Esophagus muscularis mucosa (tissue), 4 donors: ENCODE data around the gene SLC9C1. TPM values are rescaled to one million over a fixed set of nuclear protein-coding genes. Genes with fewer than 3 reads are reported as not detected.

ENCODE experiments used
- DNase-seq: peaks from one replicate; pipeline ENCODE4 v3.0.0-alpha.2; 2017; ENCODE audit errors: extremely low spot score
- H3K27ac ChIP-seq, 4 donors: fragments of 200-600 bp; sonication (generic); replicated peaks in 1 of 4; 1 replicate in 3 of 4; 2 replicates in 1 of 4; pipeline ENCODE4 v1.5.1; 2016 to 2019; ENCODE audit warnings: mild to moderate bottlenecking in 1 of 4
- H3K27me3 ChIP-seq, 4 donors: fragments of 200-600 bp; sonication (generic); one replicate each; pipeline versions ENCODE4 v1.5.1 to v1.6.0; 2016 to 2019
- H3K36me3 ChIP-seq, 4 donors: fragments of 200-600 bp; sonication (generic); one replicate each; pipeline ENCODE4 v1.5.1; 2016 to 2019
- H3K4me1 ChIP-seq, 4 donors: fragments of 200-600 bp; sonication (generic); one replicate each; pipeline ENCODE4 v1.5.1; 2016 to 2019
- H3K4me3 ChIP-seq, 4 donors: fragments of 200-600 bp; sonication (generic); 1 replicate in 2 of 4; 2 replicates in 2 of 4; pipeline ENCODE4 v1.5.1; 2016 to 2019; ENCODE audit warnings: mild to moderate bottlenecking in 4 of 4, moderate library complexity in 1 of 4
- H3K9me3 ChIP-seq, 4 donors: fragments of 200-600 bp; sonication (generic); 1 replicate in 3 of 4; 2 replicates in 1 of 4; pipeline ENCODE4 v1.5.1; 2016 to 2019
- CTCF ChIP-seq, 3 experiments: fragments of 200-600 bp in 2 of 3; fragments of 450-650 bp in 1 of 3; sonication (generic) in 2 of 3; IDR thresholded peaks; one replicate each; pipeline ENCODE4 v1.5.1; 2017 to 2019; ENCODE audit warnings: antibody characterized with exemption in 3 of 3, mild to moderate bottlenecking in 2 of 3, moderate library complexity in 1 of 3
- EP300 ChIP-seq: sonication (generic); formaldehyde crosslinking; IDR thresholded peaks from one replicate; pipeline ENCODE4 v1.6.1; 2017; ENCODE audit warnings: antibody characterized with exemption
- POLR2A ChIP-seq: fragments of 450-650 bp; IDR thresholded peaks from one replicate; pipeline ENCODE4 v1.6.1; 2017; ENCODE audit warnings: antibody characterized with exemption, moderate library complexity, mild to moderate bottlenecking, low read depth
- POLR2AphosphoS5 ChIP-seq, 2 donors: sonication (generic); formaldehyde crosslinking; IDR thresholded peaks; one replicate each; pipeline ENCODE4 v1.6.1; 2017; ENCODE audit warnings: antibody characterized with exemption in 2 of 2
- WGBS: methylation state at CpG from one replicate; pipeline ENCODE4 v1.1.5; 2018; 5-methylcytosine and 5-hydroxymethylcytosine counted together
- intact Hi-C: fragments of 100-400 bp; cut with DNase I; formaldehyde crosslinking; loops from one replicate; pipeline ENCODE4 v1.15.1; 2023
- total RNA-seq, 4 donors: library from RNA; depleted of rRNA; stranded (reverse); fragments of >200 nt; gene quantifications; one replicate each; pipeline versions ENCODE4 v1.1.0 to v1.2.1, GENCODE V29; 2016

The SLC9C1 gene
- total RNA-seq, 4 donors from 2014 or later = 0.17 TPM; not detected in 3

GRCh38 chr3:112143251-112143650, 150.8 kb downstream of the SLC9C1 start:
- no peaks in the 10 kb centered on the region for H3K27me3 ChIP-seq
- H3K36me3 ChIP-seq = no peaks in the 10 kb centered on the region
- H3K9me3 ChIP-seq = peaks cover 0 to 7% (median 2%) of the 10 kb centered on the region in 4 donors
- DNase-seq = no peak
- WGBS = 88% methylated on average over 1 of the region's 1 CpG
- H3K4me1 ChIP-seq = no peaks in the 10 kb centered on the region
- H3K4me3 ChIP-seq = no peak overlapping the region
- TF ChIP-seq CTCF (IDR thresholded peaks at IDR 0.05) = no peak
- TF ChIP-seq POLR2A = no peak
- no peak for TF ChIP-seq EP300
- TF ChIP-seq POLR2AphosphoS5 (IDR thresholded peaks at IDR 0.05) = no peak
- intact Hi-C loops = no loop called here
- no peak overlapping the region for H3K27ac ChIP-seq

DNA sequence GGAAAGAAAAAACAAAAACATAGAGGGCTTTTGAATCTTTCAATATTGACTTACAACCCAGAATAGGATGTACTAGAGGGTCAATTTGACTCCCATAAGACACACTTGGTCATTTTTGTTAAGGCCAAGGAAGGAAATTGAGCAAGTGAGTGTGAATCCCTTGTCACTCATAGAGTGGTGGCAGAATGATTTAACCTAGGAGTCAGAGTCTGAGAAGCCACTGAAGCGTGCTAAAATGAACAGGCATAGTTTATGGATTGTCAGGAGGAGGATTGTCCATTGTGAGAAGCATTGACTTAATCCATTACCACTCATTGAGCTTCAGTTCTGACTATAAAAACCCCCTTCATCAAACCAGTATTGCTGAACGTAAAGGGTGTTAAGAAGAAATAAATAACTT, 152.7 kb downstream of the SLC9C1 start:
- no peaks in the 10 kb centered on the region for H3K27me3 ChIP-seq
- DNase-seq = no peak
- H3K27ac ChIP-seq = no peak overlapping the region
- H3K4me1 ChIP-seq = no peaks in the 10 kb centered on the region
- TF ChIP-seq POLR2A (no peak), CTCF (IDR thresholded peaks at IDR 0.05) (no peak), EP300 (no peak), POLR2AphosphoS5 (IDR thresholded peaks at IDR 0.05) (no peak)
- no peak overlapping the region for H3K4me3 ChIP-seq
- no peaks in the 10 kb centered on the region for H3K36me3 ChIP-seq
- intact Hi-C loops = no loop called here
- H3K9me3 ChIP-seq = peaks cover 0 to 4% (median 0%) of the 10 kb centered on the region in 4 donors
- WGBS = 85% methylated on average over 2 of the region's 2 CpGs

DNA sequence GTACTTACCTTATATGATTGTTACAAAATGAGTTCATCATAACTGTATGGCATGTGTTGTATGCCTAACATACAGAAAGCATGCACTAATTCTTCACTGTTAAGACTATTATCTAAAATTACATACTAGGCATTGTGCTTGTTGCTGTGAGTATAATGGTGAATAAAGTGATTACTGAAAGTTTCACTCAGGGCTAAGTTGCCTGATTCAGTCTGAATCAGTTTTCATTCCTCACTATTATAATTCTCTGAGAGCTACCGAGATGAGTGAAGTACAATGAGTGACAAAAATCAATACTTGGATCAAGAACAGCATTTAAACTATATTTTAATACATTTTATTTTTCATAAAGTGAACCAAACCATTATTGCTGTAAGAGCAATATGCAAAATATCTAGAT, 153.4 kb downstream of the SLC9C1 start:
- WGBS = 87% methylated on average over 1 of the region's 1 CpG
- H3K4me1 ChIP-seq = no peaks in the 10 kb centered on the region
- DNase-seq = no peak
- no peaks in the 10 kb centered on the region for H3K27me3 ChIP-seq
- intact Hi-C loops = no loop called here
- no peaks in the 10 kb centered on the region for H3K36me3 ChIP-seq
- H3K4me3 ChIP-seq = no peak overlapping the region
- no peak overlapping the region for H3K27ac ChIP-seq
- H3K9me3 ChIP-seq = peaks cover 0 to 4% (median 0%) of the 10 kb centered on the region in 4 donors
- TF ChIP-seq CTCF (IDR thresholded peaks at IDR 0.05) (no peak), POLR2A (no peak), EP300 (no peak), POLR2AphosphoS5 (IDR thresholded peaks at IDR 0.05) (no peak)

DNA sequence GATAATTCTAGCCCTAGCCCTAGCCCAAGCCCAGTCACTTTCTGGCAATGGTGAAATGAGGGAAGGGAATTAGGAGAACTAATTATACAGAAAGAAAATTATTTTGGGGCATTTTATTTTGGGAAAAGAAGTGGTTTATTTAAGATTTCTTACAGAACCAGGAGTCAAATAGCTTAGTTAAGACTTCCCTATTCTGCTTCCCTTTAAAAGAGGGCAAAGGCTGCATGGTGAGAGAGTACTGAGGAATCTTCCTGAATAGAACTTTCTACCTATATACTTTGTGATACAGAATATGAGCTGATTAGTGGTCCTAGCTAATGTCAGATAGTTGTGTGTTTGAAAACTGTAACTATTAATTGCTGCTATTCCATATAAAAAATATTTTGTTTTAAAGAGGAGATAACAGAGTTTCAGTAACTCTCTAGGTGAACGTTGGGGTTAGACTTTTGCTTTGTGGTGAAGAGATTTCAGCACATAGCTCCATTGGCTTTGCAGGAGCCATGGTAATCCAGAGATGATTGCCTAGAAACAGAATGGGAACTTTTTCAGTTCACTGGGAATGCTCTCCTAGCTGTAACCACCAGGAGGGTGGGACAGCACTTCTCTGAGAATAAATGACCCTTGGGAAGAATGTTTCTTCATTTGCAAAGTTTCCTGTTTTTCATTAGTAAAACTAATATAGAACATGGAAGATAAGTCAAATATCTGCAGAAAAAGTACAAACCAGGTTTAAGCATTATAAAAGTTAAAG, 155.6 kb downstream of the SLC9C1 start:
- DNase-seq = no peak
- WGBS = 60% methylated on average over 1 of the region's 1 CpG
- TF ChIP-seq CTCF (IDR thresholded peaks at IDR 0.05) (no peak), POLR2AphosphoS5 (IDR thresholded peaks at IDR 0.05) (no peak), POLR2A (no peak), EP300 (no peak)
- Histone ChIP-seq H3K36me3 (no peaks in the 10 kb centered on the region), H3K9me3 (no peaks in the 10 kb centered on the region), H3K4me1 (no peaks in the 10 kb centered on the region), H3K27me3 (no peaks in the 10 kb centered on the region), H3K27ac (no peak overlapping the region), H3K4me3 (no peak overlapping the region)
- intact Hi-C loops = no loop called here

GRCh38 chr3:112137781-112138180, 156.2 kb downstream of the SLC9C1 start:
- DNase-seq = no peak
- H3K27me3 ChIP-seq = no peaks in the 10 kb centered on the region
- H3K27ac ChIP-seq = no peak overlapping the region
- 62% methylated on average over 4 of the region's 4 CpGs for WGBS
- intact Hi-C loops = no loop called here
- no peaks in the 10 kb centered on the region for H3K9me3 ChIP-seq
- no peak for TF ChIP-seq POLR2A
- no peak for TF ChIP-seq POLR2AphosphoS5 (IDR thresholded peaks at IDR 0.05)
- H3K4me1 ChIP-seq = no peaks in the 10 kb centered on the region
- no peak overlapping the region for H3K4me3 ChIP-seq
- H3K36me3 ChIP-seq = no peaks in the 10 kb centered on the region
